Stimulated activated naive CD8-positive, alpha-beta T cell treated with anti-CD3 and anti-CD28 coated beads, Interleukin-15, amount 100 ng/mL, for 72 hours (primary cell): ENCODE results near the gene MRPS18C.

Source experiments
- ATAC-seq: fragments of 150-1000 bp; cut with Tn5 transposase; 2 replicates; pipeline ENCODE4 v1.10.0; 2021; ENCODE audit warnings: mild to moderate bottlenecking, moderate library complexity
- DNase-seq, 2 donors: peaks; one replicate each; pipeline ENCODE4 v3.0.0; 2021 to 2022
- H3K27ac Mint-ChIP-seq, 2 donors: one replicate each; pipeline ENCODE4 v1.8.0; 2022; ENCODE audit warnings: mild to moderate bottlenecking in 2 of 2, mixed read lengths in 2 of 2, moderate library complexity in 2 of 2
- H3K27me3 Mint-ChIP-seq: one replicate; pipeline ENCODE4 v1.8.0; 2022; ENCODE audit warnings: mixed read lengths
- H3K4me1 Mint-ChIP-seq: one replicate; pipeline ENCODE4 v1.8.0; 2022; ENCODE audit warnings: mild to moderate bottlenecking, mixed read lengths
- H3K4me3 Mint-ChIP-seq, 2 donors: one replicate each; pipeline ENCODE4 v1.8.0; 2022; ENCODE audit warnings: mild to moderate bottlenecking in 2 of 2, mixed read lengths in 2 of 2, moderate library complexity in 1 of 2
- H3K9me3 Mint-ChIP-seq, 2 donors: one replicate each; pipeline ENCODE4 v1.8.0; 2022; ENCODE audit warnings: mixed read lengths in 2 of 2

Gene MRPS18C

DNA sequence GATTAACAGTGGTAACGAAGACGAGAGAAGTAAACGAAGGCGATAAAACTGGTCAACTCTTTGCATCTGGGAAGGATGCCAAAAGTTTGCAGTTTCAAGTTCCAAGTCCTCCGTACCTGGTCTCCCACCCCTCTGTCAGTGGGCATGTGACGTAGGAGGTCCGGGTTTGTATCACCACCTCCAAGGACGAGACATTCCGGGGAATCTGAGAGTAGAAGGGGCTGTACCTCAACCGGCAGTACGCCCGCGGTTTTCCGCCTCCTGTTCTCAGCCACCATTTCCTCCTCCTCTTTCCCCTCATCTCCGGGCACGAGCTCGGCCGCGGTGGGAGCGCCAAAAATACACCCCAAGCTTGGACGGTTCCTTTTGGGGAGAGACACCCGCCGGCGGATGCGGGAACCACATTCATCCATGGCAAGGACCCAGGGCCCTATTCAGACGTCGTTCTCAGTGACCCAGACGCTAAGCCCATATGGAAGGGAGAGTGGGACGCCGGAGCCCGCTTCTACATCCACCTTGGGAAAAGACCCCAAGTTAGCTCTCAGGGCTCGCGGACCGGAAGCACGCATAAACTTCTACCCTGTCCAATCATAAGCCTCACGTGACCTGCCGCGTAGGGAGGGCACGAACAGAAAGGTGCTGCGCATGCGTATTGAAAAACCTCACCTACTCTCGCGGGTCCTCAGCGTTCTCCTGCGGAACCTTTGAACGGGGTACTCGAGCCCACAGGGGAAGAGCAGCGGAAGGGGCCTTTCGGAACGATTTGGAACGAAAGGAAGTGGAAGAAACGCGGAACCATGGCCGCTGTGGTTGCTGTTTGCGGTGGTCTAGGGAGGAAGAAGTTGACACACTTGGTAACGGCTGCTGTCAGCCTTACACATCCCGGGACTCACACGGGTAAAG lies at the start of gene MRPS18C, which contains the start of gene HELQ:
Gene MRPS18C, plus strand, starts transcription at position 778 of the 903 bp plus-strand sequence. Its CDS starts 20 bp downstream, at position 798.
Gene HELQ, minus strand, starts transcription at position 543 of the 903 bp plus-strand sequence. Its CDS starts 130 bp downstream, at position 413.
- peak; percentile 93 to 98 for DNase-seq
- Mint-ChIP-seq H3K4me1 (peaks cover 45% of the 10 kb centered on the region), H3K27ac (peak within 1 kb of the TSS; percentile 99 to 100), H3K4me3 (peak within 1 kb of the TSS; percentile 98 to 99), H3K9me3 (no peaks in the 10 kb centered on the region), H3K27me3 (no peaks in the 10 kb centered on the region)
- ATAC-seq, result peak; percentile 95

DNA sequence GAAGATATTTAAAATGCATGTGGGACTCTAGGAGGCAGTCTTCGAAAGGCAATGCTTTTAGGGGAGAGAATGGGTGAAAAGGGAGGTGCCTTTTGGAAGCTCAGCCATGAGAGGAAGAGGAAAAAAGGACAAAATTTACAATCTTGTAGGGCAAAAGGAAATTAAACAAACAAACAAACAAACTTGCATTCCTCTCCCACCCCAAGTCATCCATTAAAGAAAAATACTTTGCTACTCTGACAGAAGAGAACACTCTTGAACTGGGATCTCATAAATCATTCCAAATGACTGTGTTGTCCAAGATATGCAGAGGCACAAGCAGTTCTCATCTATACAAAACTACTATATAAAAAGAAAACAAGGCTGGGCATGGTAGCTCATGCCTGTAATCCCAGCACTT lies 47.0 kb upstream of the MRPS18C start:
- DNase-seq, result no peak

DNA sequence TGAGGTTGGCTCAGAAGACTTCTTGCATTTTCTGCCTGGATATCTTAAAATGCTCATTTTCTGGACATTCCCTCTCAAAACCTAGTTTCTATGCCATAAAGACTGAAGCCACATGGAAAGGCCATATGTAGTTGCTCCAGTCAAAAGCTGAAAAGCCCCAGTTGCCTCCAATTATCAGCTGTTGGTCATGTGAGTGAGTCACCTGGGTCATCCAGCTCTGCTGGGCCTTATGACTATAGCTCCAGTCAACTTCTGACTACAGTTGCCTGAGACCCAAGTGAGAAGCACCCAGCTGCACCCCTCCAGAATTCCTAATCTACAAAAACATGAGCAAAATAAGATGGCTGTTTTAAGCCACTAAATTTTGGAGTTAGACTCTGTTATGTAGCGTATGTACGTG lies 42.2 kb upstream of the MRPS18C start:
- peak; percentile 52 for ATAC-seq

More for the DNA sequence above, 47.0 kb upstream of the MRPS18C start:
- H3K4me3 Mint-ChIP-seq, result no peak overlapping the region
- no peak for ATAC-seq
- H3K9me3 Mint-ChIP-seq, result no peaks in the 10 kb centered on the region
- no peak overlapping the region for H3K27ac Mint-ChIP-seq
- no peaks in the 10 kb centered on the region for H3K27me3 Mint-ChIP-seq
- H3K4me1 Mint-ChIP-seq, result no peaks in the 10 kb centered on the region

DNA sequence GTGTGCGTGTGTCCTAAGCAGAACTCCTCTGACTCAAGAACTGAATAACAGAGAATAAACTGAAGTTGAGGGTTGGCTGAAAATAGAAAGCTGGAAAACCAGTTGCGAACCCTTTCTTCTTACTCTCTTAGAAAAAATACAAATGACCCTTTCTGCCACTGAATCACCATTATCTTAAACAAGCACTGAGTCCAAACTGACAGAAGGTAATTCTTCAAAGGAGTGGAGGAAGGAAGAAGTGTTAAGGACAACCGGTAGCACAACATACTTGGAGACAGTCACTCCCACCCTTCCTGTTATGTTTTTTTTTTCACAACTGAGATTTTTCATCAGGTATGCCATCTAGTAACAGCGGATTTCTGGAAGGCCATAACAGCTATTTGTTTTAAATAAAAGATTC lies 38.3 kb upstream of the MRPS18C start:
- DNase-seq (no peak), ATAC-seq (no peak)
- no peaks in the 10 kb centered on the region for H3K4me1 Mint-ChIP-seq
- H3K27ac Mint-ChIP-seq, result no peak overlapping the region
- H3K4me3 Mint-ChIP-seq, result no peak overlapping the region
- H3K9me3 Mint-ChIP-seq, result no peaks in the 10 kb centered on the region
- no peaks in the 10 kb centered on the region for H3K27me3 Mint-ChIP-seq

More for the DNA sequence above, 42.2 kb upstream of the MRPS18C start:
- no peak for DNase-seq
- H3K4me1 Mint-ChIP-seq, result no peaks in the 10 kb centered on the region
- no peaks in the 10 kb centered on the region for H3K27me3 Mint-ChIP-seq
- H3K27ac Mint-ChIP-seq, result no peak overlapping the region
- H3K4me3 Mint-ChIP-seq, result no peak overlapping the region
- no peaks in the 10 kb centered on the region for H3K9me3 Mint-ChIP-seq

DNA sequence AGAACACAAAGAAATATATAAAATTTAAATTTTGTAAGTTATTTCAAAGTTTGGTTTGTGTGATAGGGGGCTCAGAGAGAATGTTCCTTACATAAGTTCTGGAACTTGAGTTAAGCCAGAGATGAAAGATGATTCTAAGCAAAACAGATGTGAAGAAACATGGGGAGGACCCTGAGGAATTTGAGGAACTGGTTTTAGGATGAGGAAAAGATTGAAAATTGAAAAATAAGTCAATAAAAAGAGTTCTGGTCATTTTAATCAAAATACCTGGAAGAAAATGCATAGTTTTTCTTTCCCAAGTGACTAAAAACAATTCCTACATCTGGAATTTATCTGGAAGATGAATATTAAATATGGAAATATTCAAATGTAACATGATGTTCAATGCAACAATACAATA lies 37.6 kb upstream of the MRPS18C start:
- no peaks in the 10 kb centered on the region for H3K27me3 Mint-ChIP-seq
- no peak for DNase-seq
- H3K9me3 Mint-ChIP-seq, result no peaks in the 10 kb centered on the region
- H3K4me1 Mint-ChIP-seq, result no peaks in the 10 kb centered on the region
- H3K27ac Mint-ChIP-seq, result no peak overlapping the region
- no peak for ATAC-seq
- no peak overlapping the region for H3K4me3 Mint-ChIP-seq

DNA sequence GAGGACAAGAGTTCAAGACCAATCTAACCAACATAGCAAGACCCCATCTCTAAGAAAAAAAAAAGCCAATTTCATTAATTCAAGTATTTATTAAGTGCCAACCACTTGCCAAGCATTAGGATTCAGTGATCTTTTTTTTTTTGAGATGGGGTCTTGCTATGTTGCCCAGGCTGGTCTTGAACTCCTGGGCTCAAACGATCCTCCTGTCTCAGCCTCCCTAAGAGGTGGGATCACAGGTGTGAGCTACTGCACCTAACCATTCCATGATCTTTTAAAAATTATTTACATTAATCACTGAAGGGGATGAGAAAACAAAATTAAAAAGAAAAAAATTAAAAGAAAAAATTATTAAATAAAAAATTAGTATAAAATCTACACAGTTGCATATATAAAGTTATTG lies 24.7 kb upstream of the MRPS18C start:
- Mint-ChIP-seq H3K27me3 (no peaks in the 10 kb centered on the region), H3K9me3 (no peaks in the 10 kb centered on the region), H3K27ac (no peak overlapping the region), H3K4me3 (no peak overlapping the region), H3K4me1 (peaks cover 5% of the 10 kb centered on the region)
- DNase-seq (no peak), ATAC-seq (no peak)

DNA sequence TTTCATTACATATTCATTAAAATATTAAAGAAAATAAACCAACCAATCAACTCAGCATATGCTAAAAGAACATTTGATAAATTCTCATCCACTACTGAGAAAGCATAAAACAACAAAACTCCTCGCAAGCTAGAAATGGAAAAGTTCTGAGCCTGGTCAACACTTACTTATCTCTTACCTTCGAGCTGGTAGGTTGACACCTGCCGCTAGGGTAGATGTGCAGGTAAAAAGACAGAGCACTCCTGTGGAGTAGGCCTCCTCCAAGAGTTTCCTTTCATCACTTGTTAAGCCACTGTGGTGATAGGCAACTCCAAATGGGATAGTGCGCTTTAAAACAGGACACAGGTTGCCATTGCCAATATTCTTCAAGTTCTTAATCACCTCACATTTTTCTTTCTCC lies 19.2 kb upstream of the MRPS18C start:
- DNase-seq (no peak), ATAC-seq (no peak)
- H3K9me3 Mint-ChIP-seq, result no peaks in the 10 kb centered on the region
- H3K27ac Mint-ChIP-seq, result no peak overlapping the region
- H3K4me3 Mint-ChIP-seq, result no peak overlapping the region
- no peaks in the 10 kb centered on the region for H3K27me3 Mint-ChIP-seq
- H3K4me1 Mint-ChIP-seq, result peaks cover 5% of the 10 kb centered on the region

GRCh38 chr4:83438719-83439118 lies 17.1 kb upstream of the MRPS18C start:
- ATAC-seq (no peak), DNase-seq (no peak)
- Mint-ChIP-seq H3K4me1 (peaks cover 5% of the 10 kb centered on the region), H3K27me3 (no peaks in the 10 kb centered on the region), H3K9me3 (no peaks in the 10 kb centered on the region), H3K4me3 (no peak overlapping the region), H3K27ac (peak overlapping the region in 1 of 2 donors; percentile 75)

DNA sequence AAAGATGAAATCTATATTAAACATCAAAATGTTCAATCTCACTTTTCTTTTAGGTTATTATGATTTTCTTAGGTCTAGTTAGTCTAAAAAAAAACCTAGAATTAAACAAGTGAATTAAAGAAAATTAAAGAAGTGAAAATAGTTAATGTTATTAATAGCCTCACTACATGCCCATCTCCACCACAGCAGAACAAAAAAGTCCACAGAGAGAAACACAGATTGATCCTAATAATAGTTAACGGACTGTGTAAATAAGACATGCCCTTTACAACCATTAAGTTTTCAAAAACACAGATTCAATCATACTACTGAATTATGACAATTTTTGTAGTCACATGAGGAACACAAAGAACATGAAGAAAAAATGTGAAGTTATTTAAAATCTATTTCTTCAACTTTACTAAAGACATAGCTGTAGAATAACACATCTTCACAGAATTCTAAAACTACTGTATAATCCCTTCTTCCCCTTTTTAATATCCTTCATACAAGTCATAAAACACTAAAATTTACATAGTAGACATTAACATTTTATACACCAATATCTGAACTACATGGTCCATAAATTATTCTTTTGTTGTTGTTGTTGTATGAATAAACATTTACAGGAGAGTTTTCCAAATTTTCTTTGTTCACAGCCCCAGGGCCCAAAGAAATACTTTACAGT lies 15.6 kb upstream of the MRPS18C start:
- no peaks in the 10 kb centered on the region for H3K9me3 Mint-ChIP-seq
- H3K4me3 Mint-ChIP-seq, result no peak overlapping the region
- no peak overlapping the region for H3K27ac Mint-ChIP-seq
- H3K27me3 Mint-ChIP-seq, result no peaks in the 10 kb centered on the region
- ATAC-seq (no peak), DNase-seq (no peak)
- no peaks in the 10 kb centered on the region for H3K4me1 Mint-ChIP-seq

- Mint-ChIP-seq H3K9me3 (no peaks in the 10 kb centered on the region), H3K4me3 (no peak overlapping the region), H3K27ac (no peak overlapping the region), H3K27me3 (no peaks in the 10 kb centered on the region), H3K4me1 (no peaks in the 10 kb centered on the region)
- no peak for DNase-seq
- no peak for ATAC-seq
Observed at GRCh38 chr4:83440899-83441298, 15.0 kb upstream of the MRPS18C start.

- ATAC-seq, result no peak
- peak overlapping the region in 1 of 2 donors; percentile 58 for H3K27ac Mint-ChIP-seq
- no peak overlapping the region for H3K4me3 Mint-ChIP-seq
- no peaks in the 10 kb centered on the region for H3K9me3 Mint-ChIP-seq
- H3K27me3 Mint-ChIP-seq, result no peaks in the 10 kb centered on the region
- no peak for DNase-seq
- peaks cover 30% of the 10 kb centered on the region for H3K4me1 Mint-ChIP-seq
Observed at GRCh38 chr4:83449009-83449408, 6.8 kb upstream of the MRPS18C start.

DNA sequence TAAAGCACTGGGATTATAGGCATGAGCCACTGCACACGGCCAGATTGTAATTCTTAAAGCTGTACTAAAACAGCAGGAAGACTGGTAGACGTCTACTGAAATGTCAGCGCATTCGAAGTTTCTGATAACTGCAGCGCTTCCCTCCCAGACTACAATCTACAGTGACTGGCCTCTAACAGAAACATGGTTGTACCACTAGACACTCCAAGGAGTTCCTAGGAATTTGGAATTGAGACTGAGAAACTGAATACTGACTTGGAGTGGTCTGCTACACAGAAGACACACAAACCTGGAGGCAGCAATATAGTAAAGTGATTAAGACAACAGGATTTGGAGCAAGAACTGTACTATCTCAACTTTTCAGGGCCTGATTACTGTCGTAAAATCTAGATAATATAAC lies 1.2 kb upstream of the MRPS18C start:
- Mint-ChIP-seq H3K27me3 (no peaks in the 10 kb centered on the region), H3K4me3 (peak overlapping the region; percentile 98 to 99), H3K4me1 (peaks cover 45% of the 10 kb centered on the region), H3K27ac (peak overlapping the region; percentile 99 to 100), H3K9me3 (no peaks in the 10 kb centered on the region)
- peak in 1 of 2 donors; percentile 3 for DNase-seq
- ATAC-seq, result no peak

DNA sequence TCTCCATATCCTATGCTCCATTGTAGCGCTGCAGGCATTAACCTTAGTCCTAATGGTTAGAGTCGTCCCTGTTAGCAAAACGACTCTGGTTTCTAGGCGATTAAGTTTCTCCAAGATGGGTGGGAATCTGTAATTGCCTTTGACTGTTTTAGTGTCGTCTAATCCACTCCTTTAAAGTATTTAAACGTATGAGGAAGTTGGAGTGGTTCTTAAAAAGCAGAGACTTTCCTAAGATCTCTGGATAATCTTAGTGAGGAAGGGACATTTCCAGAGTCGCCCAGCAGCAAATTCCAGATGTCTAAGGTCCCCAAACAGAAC lies 285 bp downstream of the MRPS18C start:
- no peaks in the 10 kb centered on the region for H3K9me3 Mint-ChIP-seq
- H3K27me3 Mint-ChIP-seq, result no peaks in the 10 kb centered on the region
- ATAC-seq (no peak), DNase-seq (no peak)
- peak overlapping the region; percentile 99 to 100 for H3K27ac Mint-ChIP-seq
- H3K4me3 Mint-ChIP-seq, result peak overlapping the region; percentile 98 to 99
- peaks cover 45% of the 10 kb centered on the region for H3K4me1 Mint-ChIP-seq

DNA sequence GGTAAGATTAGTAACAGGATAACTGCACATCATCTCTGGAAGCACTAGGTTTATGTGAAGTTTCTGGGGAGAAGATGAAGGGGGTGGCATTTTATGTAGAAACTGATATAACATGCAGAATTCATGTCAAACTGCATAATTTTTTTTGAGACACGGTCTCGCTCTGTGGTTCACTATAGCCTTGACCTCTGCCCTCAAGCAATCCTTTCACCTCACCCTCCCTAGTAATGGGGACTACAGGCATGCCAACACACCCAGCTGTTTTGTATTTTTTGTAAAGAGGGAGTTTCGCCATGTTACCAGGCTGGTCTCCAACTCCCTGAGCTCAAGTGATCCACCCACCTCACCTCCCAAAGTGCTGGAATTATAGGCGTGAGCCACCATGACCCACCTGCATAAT lies 17.6 kb downstream of the MRPS18C start:
- ATAC-seq, result no peak
- peak overlapping the region in 1 of 2 donors; percentile 69 for H3K27ac Mint-ChIP-seq
- no peaks in the 10 kb centered on the region for H3K27me3 Mint-ChIP-seq
- peaks cover 7% of the 10 kb centered on the region for H3K4me1 Mint-ChIP-seq
- H3K9me3 Mint-ChIP-seq, result no peaks in the 10 kb centered on the region
- DNase-seq, result no peak
- no peak overlapping the region for H3K4me3 Mint-ChIP-seq

- Mint-ChIP-seq H3K9me3 (no peaks in the 10 kb centered on the region), H3K4me3 (no peak overlapping the region), H3K4me1 (peaks cover 7% of the 10 kb centered on the region), H3K27ac (peak overlapping the region in 1 of 2 donors; percentile 42), H3K27me3 (no peaks in the 10 kb centered on the region)
- DNase-seq (no peak), ATAC-seq (no peak)
Observed at GRCh38 chr4:83473966-83474365, 18.1 kb downstream of the MRPS18C start.
